ENCODE measurements around the gene PDZRN3. TPM values are rescaled to one million over a fixed set of nuclear protein-coding genes. Genes with fewer than 3 reads are reported as not detected.
A peak's percentile ranks its signal among the peaks of the same experiment; 100 is the strongest.

PDZRN3 gene
- total and polyA plus RNA-seq, 2 experiments from 2014 or later: 7.5 to 14.0 TPM

DNA sequence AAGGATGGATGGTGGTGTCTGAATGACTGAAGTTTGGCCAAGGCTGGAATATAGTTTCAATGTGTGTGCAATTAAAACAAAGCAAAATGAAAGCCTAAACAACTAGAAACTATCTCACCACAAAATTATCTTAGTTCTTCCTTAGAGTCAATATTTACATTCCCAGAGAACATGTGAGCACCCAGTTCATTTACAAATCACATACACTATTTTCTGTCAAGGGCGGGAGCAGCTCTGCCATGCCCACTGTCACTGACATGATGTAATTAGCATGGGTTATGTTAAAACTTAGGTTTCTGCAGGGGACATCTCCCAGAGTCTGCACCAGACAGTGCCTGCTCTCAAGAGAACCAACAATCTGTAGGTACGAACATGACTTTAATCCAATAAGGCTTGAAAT, 65.0 kb downstream of the PDZRN3 start:
- TF ChIP-seq, protein P1, sequence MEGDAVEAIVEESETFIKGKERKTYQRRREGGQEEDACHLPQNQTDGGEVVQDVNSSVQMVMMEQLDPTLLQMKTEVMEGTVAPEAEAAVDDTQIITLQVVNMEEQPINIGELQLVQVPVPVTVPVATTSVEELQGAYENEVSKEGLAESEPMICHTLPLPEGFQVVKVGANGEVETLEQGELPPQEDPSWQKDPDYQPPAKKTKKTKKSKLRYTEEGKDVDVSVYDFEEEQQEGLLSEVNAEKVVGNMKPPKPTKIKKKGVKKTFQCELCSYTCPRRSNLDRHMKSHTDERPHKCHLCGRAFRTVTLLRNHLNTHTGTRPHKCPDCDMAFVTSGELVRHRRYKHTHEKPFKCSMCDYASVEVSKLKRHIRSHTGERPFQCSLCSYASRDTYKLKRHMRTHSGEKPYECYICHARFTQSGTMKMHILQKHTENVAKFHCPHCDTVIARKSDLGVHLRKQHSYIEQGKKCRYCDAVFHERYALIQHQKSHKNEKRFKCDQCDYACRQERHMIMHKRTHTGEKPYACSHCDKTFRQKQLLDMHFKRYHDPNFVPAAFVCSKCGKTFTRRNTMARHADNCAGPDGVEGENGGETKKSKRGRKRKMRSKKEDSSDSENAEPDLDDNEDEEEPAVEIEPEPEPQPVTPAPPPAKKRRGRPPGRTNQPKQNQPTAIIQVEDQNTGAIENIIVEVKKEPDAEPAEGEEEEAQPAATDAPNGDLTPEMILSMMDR (conservative IDR thresholded peaks at IDR 0.05; ENCODE audit: low read depth in 2 of 2): no peak
- TF ChIP-seq ZNF114 (CRISPR knock-in tag; IDR thresholded peaks at IDR 0.05): no peak
- H3K4me1 Mint-ChIP-seq: peaks cover 32% of the 10 kb centered on the region

GRCh38 chr3:73558727-73559075, 66.0 kb downstream of the PDZRN3 start:
- Histone ChIP-seq H3F3A (replicated peaks; ENCODE audit: low read depth) (no peaks in the 10 kb centered on the region), H3K27ac (ENCODE audit: low read depth) (no peak overlapping the region), H3K4me3 (no peak overlapping the region), H3K79me2 (replicated peaks; ENCODE audit: insufficient read depth) (no peaks in the 10 kb centered on the region), H3K9me2 (ENCODE audit: insufficient read depth) (no peaks in the 10 kb centered on the region), H3K27me3 (ENCODE audit: insufficient read depth) (peaks cover 63% of the 10 kb centered on the region), H3K4me1 (ENCODE audit: insufficient read depth) (peaks cover 31% of the 10 kb centered on the region), H4K20me1 (replicated peaks; ENCODE audit: insufficient read depth) (no peaks in the 10 kb centered on the region; the same call in 1 of the 2 replicates), H3K36me3 (ENCODE audit: insufficient read depth) (no peaks in the 10 kb centered on the region), H2AFZ (no peak overlapping the region), H3K4me2 (no peak overlapping the region)
- no peak overlapping the region for H3K27ac Mint-ChIP-seq
- DNase-seq (ENCODE audit: low spot score): no peak
- peaks cover 32% of the 10 kb centered on the region for H3K27me3 Mint-ChIP-seq (ENCODE audit: insufficient read depth, low read depth, poor library complexity)
- H3K4me1 Mint-ChIP-seq: peaks cover 25% of the 10 kb centered on the region
- H3K4me3 Mint-ChIP-seq: no peak overlapping the region
- ATAC-seq: peak; percentile 80
- no peaks in the 10 kb centered on the region for H3K9me3 Mint-ChIP-seq
- H3K36me3 Mint-ChIP-seq (ENCODE audit: low read depth): no peaks in the 10 kb centered on the region
- no peak for TF ChIP-seq ETS1 (IDR thresholded peaks at IDR 0.05)
- TF ChIP-seq ZNF462 (CRISPR knock-in tag; IDR thresholded peaks at IDR 0.05): no peak
- TF ChIP-seq, protein P1 (conservative IDR thresholded peaks at IDR 0.05; ENCODE audit: low read depth in 2 of 2): no peak
- TF ChIP-seq NANOG (IDR thresholded peaks at IDR 0.05; ENCODE audit: borderline replicate concordance): no peak
- no peak for TF ChIP-seq ZNF331 (CRISPR knock-in tag; IDR thresholded peaks at IDR 0.05; ENCODE audit: low read depth)
- no peak for TF ChIP-seq ZNF114 (CRISPR knock-in tag; IDR thresholded peaks at IDR 0.05)
- TF ChIP-seq JUNB (IDR thresholded peaks at IDR 0.05; ENCODE audit: unreplicated experiment): no peak
- no peak for TF ChIP-seq EZH2phosphoT487 (IDR thresholded peaks at IDR 0.05; ENCODE audit: unreplicated experiment)
- no peak for TF ChIP-seq EZH2 (IDR thresholded peaks at IDR 0.05; ENCODE audit: low read depth, unreplicated experiment)
- no peak for TF ChIP-seq STAT1 (IDR thresholded peaks at IDR 0.05; ENCODE audit: unreplicated experiment)

More for the DNA sequence above, 65.0 kb downstream of the PDZRN3 start:
- no peaks in the 10 kb centered on the region for H3K79me2 ChIP-seq (replicated peaks; ENCODE audit: insufficient read depth)
- H2AFZ ChIP-seq: no peak overlapping the region
- no peaks in the 10 kb centered on the region for H3K36me3 ChIP-seq (ENCODE audit: insufficient read depth)
- no peak overlapping the region for H3K27ac ChIP-seq (ENCODE audit: low read depth)
- H3K4me3 ChIP-seq: no peak overlapping the region
- Mint-ChIP-seq H3K27me3 (ENCODE audit: insufficient read depth, low read depth, poor library complexity) (peaks cover 32% of the 10 kb centered on the region), H3K36me3 (ENCODE audit: low read depth) (no peaks in the 10 kb centered on the region), H3K4me3 (no peak overlapping the region), H3K9me3 (no peaks in the 10 kb centered on the region), H3K27ac (no peak overlapping the region)
- no peak for DNase-seq (ENCODE audit: low spot score)
- no peak overlapping the region for H3K4me2 ChIP-seq
- no peaks in the 10 kb centered on the region for H3F3A ChIP-seq (replicated peaks; ENCODE audit: low read depth)
- H3K4me1 ChIP-seq (ENCODE audit: insufficient read depth): peaks cover 33% of the 10 kb centered on the region
- no peaks in the 10 kb centered on the region for H3K9me2 ChIP-seq (ENCODE audit: insufficient read depth)
- ATAC-seq: no peak
- no peaks in the 10 kb centered on the region; the same call in 1 of the 2 replicates for H4K20me1 ChIP-seq (replicated peaks; ENCODE audit: insufficient read depth)
- peaks cover 63% of the 10 kb centered on the region for H3K27me3 ChIP-seq (ENCODE audit: insufficient read depth)
